GM04503 (cell line): ENCODE measurements around the gene ST3GAL5.

Source experiments
- DNase-seq: peaks from one replicate; pipeline ENCODE4 v3.0.0-alpha.2; 2012; ENCODE audit warnings: low read depth

Gene ST3GAL5

DNA sequence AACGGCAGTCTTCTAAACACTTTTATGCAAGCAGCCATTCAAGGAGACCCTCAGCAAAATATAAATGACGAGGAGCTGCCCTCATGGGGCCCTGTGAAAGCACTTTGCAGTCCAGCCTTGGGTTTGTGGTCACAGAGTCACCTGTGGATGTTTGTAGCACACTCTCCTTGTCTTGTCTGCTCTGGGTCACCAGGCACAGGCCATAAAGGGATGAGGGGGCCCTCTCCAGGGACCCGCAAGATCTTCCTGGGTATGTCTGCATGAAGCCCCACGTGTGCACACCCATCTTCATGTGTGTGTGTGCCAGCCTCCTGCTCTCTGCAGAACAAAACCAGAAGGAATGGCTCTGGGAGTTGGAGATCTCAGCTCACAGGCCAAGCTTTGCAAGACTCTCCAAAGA lies 98.8 kb downstream of the ST3GAL5 start:
- DNase-seq, result no peak

DNA sequence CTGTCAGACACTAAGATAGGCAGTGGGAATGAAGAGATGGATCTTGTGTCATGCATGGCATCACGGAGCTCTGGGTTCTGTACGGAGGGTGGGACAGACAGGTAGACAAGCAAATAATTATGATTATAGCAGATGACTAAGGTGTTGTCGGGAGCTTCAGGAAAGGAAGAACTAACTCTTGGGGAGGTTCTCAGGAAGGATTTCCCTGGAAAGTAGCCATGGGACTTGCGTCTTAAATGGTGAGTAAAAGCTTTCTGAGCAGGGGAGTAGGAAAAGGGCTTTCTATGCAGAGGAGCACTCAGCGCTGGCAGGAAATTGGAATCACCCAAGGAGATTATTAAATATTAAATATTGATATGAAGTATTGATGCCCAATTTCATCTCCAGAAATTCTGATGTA lies 99.5 kb downstream of the ST3GAL5 start:
- no peak for DNase-seq

DNA sequence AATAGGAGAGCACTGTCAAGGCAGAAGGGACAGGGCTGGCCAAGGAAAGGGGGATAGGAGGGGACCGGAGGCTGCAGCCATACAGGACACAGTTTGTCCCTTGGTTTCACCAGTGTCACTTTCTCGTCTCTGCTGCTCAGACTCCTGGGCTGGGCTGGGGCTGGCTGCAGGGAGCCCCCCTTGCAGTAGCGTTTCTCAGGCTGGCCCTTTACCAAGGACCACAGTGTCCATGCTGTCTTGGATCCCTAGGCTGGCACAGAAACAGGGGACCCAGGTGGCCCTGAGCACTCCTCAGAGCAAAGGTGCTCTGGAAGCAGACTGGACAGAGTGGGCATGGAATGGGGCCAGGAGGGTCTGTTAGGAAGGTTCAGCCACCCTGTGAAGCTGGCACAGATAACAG lies 100.2 kb downstream of the ST3GAL5 start:
- no peak for DNase-seq

DNA sequence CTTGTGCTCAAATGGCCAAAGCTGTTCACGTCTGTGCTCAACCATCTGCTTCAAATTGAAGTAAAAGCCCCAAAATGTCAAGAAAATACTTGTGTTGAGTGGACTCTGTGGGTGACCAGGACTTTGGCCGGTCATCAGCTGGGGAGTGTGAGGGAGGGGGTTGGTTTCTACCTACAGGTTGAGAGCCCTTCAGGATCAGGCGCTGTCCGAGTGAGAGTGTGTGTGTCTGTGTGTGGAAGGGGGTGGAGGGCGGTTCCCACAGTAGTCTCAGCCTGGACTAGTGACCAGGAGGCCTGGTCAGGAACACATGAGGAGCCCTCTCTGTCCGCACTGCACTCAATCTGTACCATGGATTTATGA lies 100.8 kb downstream of the ST3GAL5 start:
- no peak for DNase-seq

DNA sequence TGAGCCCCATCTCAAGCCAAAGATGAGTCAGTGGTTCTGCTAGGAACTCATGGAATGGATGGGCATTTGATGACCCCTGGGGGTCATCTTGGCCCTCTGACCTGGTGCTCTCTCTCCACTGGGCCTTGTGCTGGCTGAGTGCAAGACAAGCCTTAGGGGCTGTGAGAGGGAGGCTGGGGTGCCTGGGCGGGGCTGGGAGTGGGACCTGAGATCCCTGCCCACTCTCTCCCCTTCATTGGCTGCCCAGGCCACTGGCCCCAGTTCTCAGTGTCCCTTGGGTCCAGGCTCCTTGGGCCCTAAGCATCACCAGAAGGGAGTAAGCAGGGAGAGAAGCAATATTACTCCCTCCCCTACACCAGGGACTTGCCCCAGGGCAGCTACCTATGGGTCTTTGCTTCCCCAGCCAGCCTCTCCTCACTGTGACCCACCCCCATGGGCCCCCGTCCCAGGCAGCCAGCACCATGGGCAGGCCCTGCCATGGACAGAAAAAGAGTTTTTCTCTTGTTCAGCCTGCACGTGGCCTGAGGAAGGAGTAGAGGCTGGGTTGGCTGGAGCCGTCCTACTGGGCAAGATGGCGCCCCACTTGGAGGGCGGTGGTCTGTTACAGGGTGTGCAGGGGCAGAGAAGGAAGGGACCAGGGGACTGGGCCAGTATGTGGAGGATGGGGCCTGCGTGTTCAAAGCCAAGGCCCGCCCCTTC lies 101.4 kb downstream of the ST3GAL5 start:
- no peak for DNase-seq
